ENCODE measurements around the gene DIO2.
A peak's percentile ranks its signal among the peaks of the same experiment; 100 is the strongest.

The DIO2 gene

DNA sequence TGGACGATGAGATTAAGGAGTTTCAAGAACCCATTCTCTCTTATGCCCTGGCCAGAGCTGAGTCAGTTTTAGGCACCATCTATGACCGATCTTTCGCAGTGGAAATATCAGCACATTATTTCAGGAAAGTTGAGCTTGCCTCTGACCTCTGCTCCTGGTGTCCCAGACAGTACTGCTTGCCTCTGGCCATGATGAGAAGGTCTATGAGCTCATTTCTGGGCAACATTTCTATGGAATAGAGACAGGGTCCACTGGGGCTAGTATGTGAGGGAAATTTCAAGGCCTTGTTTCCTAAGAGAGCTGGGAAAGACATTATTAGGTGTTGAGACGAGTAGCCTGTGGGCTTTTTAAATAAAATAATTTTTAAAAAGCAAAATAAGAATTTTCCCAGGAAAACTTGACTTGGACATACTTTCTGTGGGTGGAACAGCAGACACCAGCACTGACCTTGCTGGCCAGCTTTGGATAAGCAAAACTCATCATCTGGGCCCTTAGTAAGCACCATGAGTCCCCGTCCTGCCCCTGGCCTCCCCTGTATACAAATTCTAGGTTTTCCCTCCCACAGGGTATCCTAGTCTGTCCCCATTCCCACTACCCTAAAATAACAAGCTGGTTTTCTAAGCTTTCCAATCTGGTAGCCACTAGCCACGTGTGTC lies 43.4 kb downstream of the DIO2 start:
- H3K4me1 ChIP-seq (ENCODE audit: control insufficient read depth, insufficient read depth, low read length, unreplicated experiment): peaks cover 17% of the 10 kb centered on the region
- no peaks in the 10 kb centered on the region for H3K27me3 ChIP-seq (ENCODE audit: insufficient read depth, low read length)
- no peak overlapping the region for H3K4me3 ChIP-seq (ENCODE audit: low read depth, low read length)
- no peak overlapping the region for H2AFZ ChIP-seq (ENCODE audit: low read length, unreplicated experiment)
- no peak overlapping the region for H3K27ac ChIP-seq (ENCODE audit: low read depth, low read length)
- H3K36me3 ChIP-seq (ENCODE audit: insufficient read depth, low read length): no peaks in the 10 kb centered on the region
- no peaks in the 10 kb centered on the region for H3K79me2 ChIP-seq (ENCODE audit: control insufficient read depth, insufficient read depth, low read length, unreplicated experiment)

DNA sequence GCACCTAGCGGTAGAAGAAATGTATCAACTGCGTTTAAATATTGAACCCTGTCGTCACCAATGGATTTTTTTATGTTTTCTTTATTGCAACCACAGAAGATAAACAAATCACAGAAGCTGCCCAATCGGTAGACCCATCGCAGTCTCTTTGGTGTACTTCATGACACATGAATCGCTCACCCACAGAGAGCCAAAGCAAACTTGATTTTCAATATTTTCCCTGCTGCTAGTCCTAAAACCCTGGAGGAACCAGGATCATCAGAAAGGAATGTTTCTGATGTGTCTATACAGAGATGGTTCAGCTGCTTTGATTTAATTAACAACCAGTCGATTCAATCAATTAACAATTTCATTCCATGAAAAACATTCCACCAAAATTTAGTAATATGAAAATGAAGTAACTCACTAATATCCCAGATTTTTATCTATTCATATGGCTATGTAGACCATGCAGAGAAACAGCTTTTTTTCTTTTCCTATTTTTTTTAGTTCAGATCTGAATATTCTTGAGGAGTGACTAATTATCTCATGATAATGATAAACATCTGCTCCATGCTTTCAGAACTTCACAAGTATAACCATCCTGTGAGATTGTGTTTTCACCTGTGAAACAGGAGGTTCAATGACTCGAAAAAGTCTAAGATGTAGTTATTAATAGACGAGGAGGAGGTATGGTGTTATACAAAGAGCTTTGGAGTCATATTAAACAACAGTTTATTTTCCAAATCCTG lies 46.1 kb downstream of the DIO2 start:
- H3K27ac ChIP-seq (ENCODE audit: low read depth, low read length): no peak overlapping the region
- peak overlapping the region; percentile 40 for H2AFZ ChIP-seq (ENCODE audit: low read length, unreplicated experiment)
- no peaks in the 10 kb centered on the region for H3K27me3 ChIP-seq (ENCODE audit: insufficient read depth, low read length)
- no peaks in the 10 kb centered on the region for H3K36me3 ChIP-seq (ENCODE audit: insufficient read depth, low read length)
- H3K4me1 ChIP-seq (ENCODE audit: control insufficient read depth, insufficient read depth, low read length, unreplicated experiment): peaks cover 9% of the 10 kb centered on the region
- H3K4me3 ChIP-seq (ENCODE audit: low read depth, low read length): no peak overlapping the region
- H3K79me2 ChIP-seq (ENCODE audit: control insufficient read depth, insufficient read depth, low read length, unreplicated experiment): no peaks in the 10 kb centered on the region

DNA sequence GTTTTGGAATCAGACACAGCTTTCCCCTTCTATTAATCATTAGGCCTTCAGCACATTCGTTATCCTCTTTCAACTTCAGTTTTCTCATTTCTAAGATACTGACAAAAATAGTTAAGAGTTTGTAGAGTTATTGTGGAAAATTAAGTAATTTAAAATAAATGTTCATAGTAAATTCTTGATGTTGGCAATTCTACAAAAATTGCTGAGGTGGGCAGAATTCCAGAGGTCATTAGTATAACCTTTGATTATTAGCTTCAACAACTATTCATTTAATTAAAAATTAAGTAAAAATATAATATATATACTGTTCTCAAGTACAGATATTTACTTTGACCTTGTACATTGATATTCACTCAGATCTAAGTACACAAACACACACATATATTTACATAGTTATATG lies 58.5 kb downstream of the DIO2 start:
- Histone ChIP-seq H3K27ac (ENCODE audit: low read depth, low read length) (no peak overlapping the region), H3K4me3 (ENCODE audit: low read depth, low read length) (no peak overlapping the region), H3K4me1 (ENCODE audit: control insufficient read depth, insufficient read depth, low read length, unreplicated experiment) (no peaks in the 10 kb centered on the region), H3K27me3 (ENCODE audit: insufficient read depth, low read length) (no peaks in the 10 kb centered on the region), H3K79me2 (ENCODE audit: control insufficient read depth, insufficient read depth, low read length, unreplicated experiment) (no peaks in the 10 kb centered on the region), H2AFZ (ENCODE audit: low read length, unreplicated experiment) (no peak overlapping the region), H3K36me3 (ENCODE audit: insufficient read depth, low read length) (no peaks in the 10 kb centered on the region)

DNA sequence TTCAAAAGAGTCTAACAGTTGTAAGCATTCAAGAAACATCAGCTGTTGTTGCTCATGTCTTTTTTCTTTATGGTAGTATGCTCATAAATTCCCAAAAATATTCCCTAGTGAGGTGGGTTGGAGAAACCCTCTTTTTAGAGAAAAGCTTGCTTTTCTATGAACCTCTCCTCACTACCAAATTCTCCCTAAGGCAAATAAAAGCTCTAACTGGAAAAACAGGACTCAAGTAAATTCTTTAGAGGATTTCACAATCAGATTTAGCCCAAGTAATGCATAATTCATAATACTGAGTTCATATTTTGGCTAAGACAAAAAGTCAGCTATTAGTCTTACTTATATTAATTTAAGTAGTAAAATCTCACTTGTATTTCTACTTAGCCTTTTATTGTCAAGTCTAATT lies 59.1 kb downstream of the DIO2 start:
- Histone ChIP-seq H3K27ac (ENCODE audit: low read depth, low read length) (no peak overlapping the region), H3K36me3 (ENCODE audit: insufficient read depth, low read length) (no peaks in the 10 kb centered on the region), H3K27me3 (ENCODE audit: insufficient read depth, low read length) (no peaks in the 10 kb centered on the region)

DNA sequence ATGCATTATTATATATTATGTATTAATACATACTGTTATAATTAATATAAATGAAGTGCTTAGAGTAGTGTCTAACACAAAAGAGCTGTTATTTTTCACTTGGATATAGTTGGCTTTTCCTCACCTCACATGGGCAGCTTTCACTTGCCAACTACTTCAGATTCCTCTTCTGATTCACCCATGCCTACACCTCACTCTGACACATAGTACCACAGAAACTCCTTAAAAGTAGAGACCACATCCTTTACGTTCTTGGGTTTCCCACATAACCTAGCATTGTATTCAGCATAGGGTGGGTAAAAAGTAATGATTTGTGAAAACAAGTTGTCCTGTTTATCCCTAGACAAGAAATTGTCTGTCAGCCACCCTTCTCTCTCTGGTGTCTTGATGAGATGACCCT lies 61.0 kb downstream of the DIO2 start:
- no peaks in the 10 kb centered on the region for H3K79me2 ChIP-seq (ENCODE audit: control insufficient read depth, insufficient read depth, low read length, unreplicated experiment)
- H3K27me3 ChIP-seq (ENCODE audit: insufficient read depth, low read length): no peaks in the 10 kb centered on the region
- no peaks in the 10 kb centered on the region for H3K36me3 ChIP-seq (ENCODE audit: insufficient read depth, low read length)
- H3K4me1 ChIP-seq (ENCODE audit: control insufficient read depth, insufficient read depth, low read length, unreplicated experiment): no peaks in the 10 kb centered on the region
- no peak overlapping the region for H2AFZ ChIP-seq (ENCODE audit: low read length, unreplicated experiment)
- H3K4me3 ChIP-seq (ENCODE audit: low read depth, low read length): no peak overlapping the region
- H3K27ac ChIP-seq (ENCODE audit: low read depth, low read length): no peak overlapping the region

More for the DNA sequence above, 59.1 kb downstream of the DIO2 start:
- H3K79me2 ChIP-seq (ENCODE audit: control insufficient read depth, insufficient read depth, low read length, unreplicated experiment): no peaks in the 10 kb centered on the region
- H2AFZ ChIP-seq (ENCODE audit: low read length, unreplicated experiment): no peak overlapping the region
- no peaks in the 10 kb centered on the region for H3K4me1 ChIP-seq (ENCODE audit: control insufficient read depth, insufficient read depth, low read length, unreplicated experiment)
- H3K4me3 ChIP-seq (ENCODE audit: low read depth, low read length): no peak overlapping the region
